ENCODE measurements around the gene PAM. TPM values are rescaled to one million over a fixed set of nuclear protein-coding genes. Genes with fewer than 3 reads are reported as not detected.

The PAM gene
- total and polyA plus RNA-seq, 2 donors (not counting 3 experiments of a cell fraction or from before 2014, with no cell fraction given): 118 to 176 TPM

GRCh38 chr5:102930244-102930643 lies 175.1 kb downstream of the PAM start:
- Histone ChIP-seq H4K20me1 (replicated peaks; ENCODE audit: control insufficient read depth, extremely low read depth, insufficient read depth, low read length) (no peaks in the 10 kb centered on the region), H3K79me2 (ENCODE audit: control insufficient read depth, insufficient read depth, low read length) (no peaks in the 10 kb centered on the region), H3K27me3 (ENCODE audit: control insufficient read depth in 2 of 2, insufficient read depth in 2 of 2, low read length in 2 of 2) (no peaks in the 10 kb centered on the region), H3K4me3 (replicated peaks in 1 of 3; ENCODE audit: insufficient read depth in 1 of 3, low read depth in 1 of 3, low read length in 3 of 3) (no peak overlapping the region), H3K27ac (ENCODE audit: insufficient read depth, low read depth, low read length) (no peak overlapping the region), H3K9ac (replicated peaks; ENCODE audit: extremely low read depth, insufficient read depth, low read length) (no peak overlapping the region), H3K9me3 (replicated peaks; ENCODE audit: control insufficient read depth, insufficient read depth, low read length) (no peaks in the 10 kb centered on the region), H3K36me3 (ENCODE audit: control insufficient read depth in 2 of 2, extremely low read depth in 1 of 2, insufficient read depth in 2 of 2, low read length in 2 of 2) (peaks cover 0 to 8% of the 10 kb centered on the region in 2 experiments), H3K4me1 (ENCODE audit: control insufficient read depth, extremely low read depth, insufficient read depth, low read length) (no peaks in the 10 kb centered on the region), H2AFZ (ENCODE audit: low read depth, low read length) (no peak overlapping the region), H3K4me2 (ENCODE audit: insufficient read depth, low read length) (no peak overlapping the region), H3K9me1 (replicated peaks; ENCODE audit: control insufficient read depth, extremely low read depth, insufficient read depth, low read length) (no peaks in the 10 kb centered on the region)
- no TSS peak for BruUV-seq (replicated peaks)
- DNase-seq (ENCODE audit: low read depth, low spot score) (no peak), FAIRE-seq (no peak)
- intact Hi-C loops (cut with micrococcal nuclease) (no loop called here), dilution Hi-C loops (cut with MboI; ENCODE audit: extremely low pct_ligation_motif_present, low sequenced_read_pairs) (no loop called here)
- ChIA-PET POLR2A (no interaction called here), CTCF (interaction anchor here (1.4 to 1.9 kb wide), 2 partner anchors 8 to 41 kb away, joined by 4 to 5 read pairs; no protein-coding TSS in a partner anchor)
- TF ChIP-seq EZH2 (IDR thresholded peaks at IDR 0.05; ENCODE audit: borderline replicate concordance, low read depth, low read length, severe bottlenecking) (no peak), MYC (IDR thresholded peaks at IDR 0.05; ENCODE audit: low read depth, low read length) (no peak), POLR2A (IDR thresholded peaks at IDR 0.05; ENCODE audit: low read depth, low read length) (no peak), POLR2AphosphoS5 (IDR thresholded peaks at IDR 0.05; ENCODE audit: insufficient read depth, low read depth, low read length) (no peak)

DNA sequence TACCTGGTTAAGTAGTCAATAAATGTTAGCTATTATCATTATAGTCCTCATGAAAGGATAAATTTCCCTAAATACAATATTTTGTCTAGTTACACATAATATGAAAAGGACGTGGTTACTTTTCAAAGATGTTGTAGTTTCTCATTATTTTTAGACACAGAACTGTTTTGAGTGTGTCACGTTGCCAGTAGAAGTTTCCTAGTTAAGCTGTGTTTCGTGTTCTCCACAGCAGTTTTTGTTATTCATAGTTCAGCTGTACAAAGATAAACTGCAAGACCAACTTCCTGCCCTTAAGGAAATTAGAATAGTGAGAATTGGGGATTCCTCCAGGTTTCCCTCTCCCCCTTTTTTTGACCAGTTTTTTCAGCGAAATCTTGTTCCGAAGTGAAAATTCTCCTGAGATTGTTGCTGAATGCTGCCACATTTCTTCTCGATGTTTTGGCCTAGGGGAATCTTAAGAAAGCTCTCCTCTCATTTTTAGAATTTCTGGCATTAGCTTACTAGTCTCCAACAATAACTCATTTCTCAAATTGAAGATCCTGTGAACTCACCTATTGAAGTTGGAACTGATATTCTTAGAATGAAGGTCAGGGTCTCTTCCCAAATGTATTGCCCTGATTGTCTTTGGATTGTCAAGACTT lies 176.1 kb downstream of the PAM start:
- Histone ChIP-seq H4K20me1 (replicated peaks; ENCODE audit: control insufficient read depth, extremely low read depth, insufficient read depth, low read length) (no peaks in the 10 kb centered on the region), H3K27ac (ENCODE audit: insufficient read depth, low read depth, low read length) (no peak overlapping the region), H3K9ac (replicated peaks; ENCODE audit: extremely low read depth, insufficient read depth, low read length) (no peak overlapping the region), H3K9me3 (replicated peaks; ENCODE audit: control insufficient read depth, insufficient read depth, low read length) (no peaks in the 10 kb centered on the region), H3K79me2 (ENCODE audit: control insufficient read depth, insufficient read depth, low read length) (no peaks in the 10 kb centered on the region), H3K36me3 (ENCODE audit: control insufficient read depth in 2 of 2, extremely low read depth in 1 of 2, insufficient read depth in 2 of 2, low read length in 2 of 2) (peaks cover 0 to 8% of the 10 kb centered on the region in 2 experiments), H3K4me3 (replicated peaks in 1 of 3; ENCODE audit: insufficient read depth in 1 of 3, low read depth in 1 of 3, low read length in 3 of 3) (no peak overlapping the region), H2AFZ (ENCODE audit: low read depth, low read length) (no peak overlapping the region), H3K27me3 (ENCODE audit: control insufficient read depth in 2 of 2, insufficient read depth in 2 of 2, low read length in 2 of 2) (no peaks in the 10 kb centered on the region), H3K4me1 (ENCODE audit: control insufficient read depth, extremely low read depth, insufficient read depth, low read length) (no peaks in the 10 kb centered on the region), H3K4me2 (ENCODE audit: insufficient read depth, low read length) (no peak overlapping the region), H3K9me1 (replicated peaks; ENCODE audit: control insufficient read depth, extremely low read depth, insufficient read depth, low read length) (no peaks in the 10 kb centered on the region)
- ChIA-PET CTCF (interaction anchor here (0.8 to 1.9 kb wide), 7 partner anchors 9 to 250 kb away, joined by 3 to 5 read pairs (median 3); no protein-coding TSS in a partner anchor), POLR2A (no interaction called here)
- no peak for TF ChIP-seq CTCF (IDR thresholded peaks at IDR 0.05; ENCODE audit: extremely low read depth in 1 of 2, insufficient read depth in 1 of 2, low read depth in 1 of 2, low read length in 2 of 2)
- no peak for TF ChIP-seq POLR2A (IDR thresholded peaks at IDR 0.05; ENCODE audit: low read depth, low read length)
- TF ChIP-seq, protein P1, sequence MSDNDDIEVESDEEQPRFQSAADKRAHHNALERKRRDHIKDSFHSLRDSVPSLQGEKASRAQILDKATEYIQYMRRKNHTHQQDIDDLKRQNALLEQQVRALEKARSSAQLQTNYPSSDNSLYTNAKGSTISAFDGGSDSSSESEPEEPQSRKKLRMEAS (IDR thresholded peaks at IDR 0.05; ENCODE audit: insufficient read depth, insufficient read length): no peak
- TF ChIP-seq JUN (IDR thresholded peaks at IDR 0.05; ENCODE audit: borderline replicate concordance, insufficient read depth, insufficient read length, low read depth): no peak
- no peak for TF ChIP-seq FOS (IDR thresholded peaks at IDR 0.05; ENCODE audit: borderline replicate concordance, insufficient read depth, low read length)
- TF ChIP-seq POLR2AphosphoS5 (IDR thresholded peaks at IDR 0.05; ENCODE audit: insufficient read depth, low read depth, low read length): no peak
- no peak for TF ChIP-seq MYC (IDR thresholded peaks at IDR 0.05; ENCODE audit: low read depth, low read length)
- TF ChIP-seq GATA2 (IDR thresholded peaks at IDR 0.05; ENCODE audit: insufficient read depth, insufficient read length, low read depth, low read length): no peak
- TF ChIP-seq EZH2 (IDR thresholded peaks at IDR 0.05; ENCODE audit: borderline replicate concordance, low read depth, low read length, severe bottlenecking): no peak
- no peak for FAIRE-seq
- intact Hi-C loops (cut with micrococcal nuclease) (no loop called here), dilution Hi-C loops (cut with MboI; ENCODE audit: extremely low pct_ligation_motif_present, low sequenced_read_pairs) (no loop called here)
- DNase-seq (ENCODE audit: low read depth, low spot score): no peak
- BruUV-seq (replicated peaks): no TSS peak
